HL-60 (cell line): ENCODE data around the gene SCMH1.

ENCODE experiments used
- DNase-seq, 2 experiments: peaks; one replicate each; pipeline ENCODE4 v3.0.0-alpha.2; 2010 to 2020; ENCODE audit warnings: low read depth in 1 of 2, low spot score in 1 of 2
- H3K27ac ChIP-seq: fragments of 250-450 bp; sonication (Bioruptor Pico); replicated peaks from 2 replicates; pipeline ENCODE4 v1.5.1; 2020; ENCODE audit warnings: mild to moderate bottlenecking, moderate library complexity
- H3K27me3 ChIP-seq: fragments of 250-450 bp; sonication (Bioruptor Pico); 2 replicates; pipeline ENCODE4 v1.5.1; 2021; ENCODE audit warnings: mild to moderate bottlenecking, moderate library complexity; ENCODE audit not compliant: insufficient read depth, poor library complexity, severe bottlenecking
- H3K4me3 ChIP-seq: replicated peaks from 2 replicates; pipeline ENCODE4 v1.5.1; 2011; ENCODE audit warnings: mild to moderate bottlenecking, control low read depth, low read length; ENCODE audit not compliant: insufficient read depth
- CTCF ChIP-seq: IDR thresholded peaks from one replicate; pipeline ENCODE4 v1.5.1; 2011; ENCODE audit warnings: low read length, control low read depth, inconsistent platforms; ENCODE audit not compliant: insufficient read depth
- GABPA ChIP-seq: IDR thresholded peaks from 2 replicates; pipeline ENCODE4 v1.6.1; 2012; ENCODE audit warnings: low read depth
- POLR2AphosphoS5 ChIP-seq: IDR thresholded peaks from 2 replicates; pipeline ENCODE4 v1.6.1; 2012; ENCODE audit warnings: low read depth
- REST ChIP-seq: IDR thresholded peaks from 2 replicates; pipeline ENCODE4 v1.6.1; 2012; ENCODE audit warnings: low read depth; ENCODE audit not compliant: insufficient replicate concordance
- SPI1 ChIP-seq: IDR thresholded peaks from 2 replicates; pipeline ENCODE4 v1.6.1; 2012; ENCODE audit warnings: low read depth, mild to moderate bottlenecking, borderline replicate concordance

Gene SCMH1

GRCh38 chr1:40998668-40999067 lies 243.4 kb downstream of the SCMH1 start:
- Histone ChIP-seq H3K4me3 (no peak overlapping the region), H3K27ac (no peak overlapping the region), H3K27me3 (no peaks in the 10 kb centered on the region)
- no peak for TF ChIP-seq GABPA
- no peak for TF ChIP-seq CTCF
- no peak for TF ChIP-seq POLR2AphosphoS5
- no peak for TF ChIP-seq REST
- DNase-seq: no peak

GRCh38 chr1:40997096-40997495 lies 245.0 kb downstream of the SCMH1 start:
- Histone ChIP-seq H3K4me3 (no peak overlapping the region), H3K27ac (no peak overlapping the region)
- TF ChIP-seq POLR2AphosphoS5: no peak
- no peak for TF ChIP-seq REST
- TF ChIP-seq SPI1: no peak
- no peak for TF ChIP-seq CTCF
- TF ChIP-seq GABPA: no peak

GRCh38 chr1:40989066-40989465 lies 253.0 kb downstream of the SCMH1 start:
- no peak for DNase-seq
- H3K4me3 ChIP-seq: no peak overlapping the region

More at GRCh38 chr1:40997096-40997495, 245.0 kb downstream of the SCMH1 start:
- no peak for DNase-seq
- H3K27me3 ChIP-seq: no peaks in the 10 kb centered on the region

More at GRCh38 chr1:40989066-40989465, 253.0 kb downstream of the SCMH1 start:
- Histone ChIP-seq H3K27ac (no peak overlapping the region), H3K27me3 (no peaks in the 10 kb centered on the region)
- TF ChIP-seq SPI1 (no peak), REST (no peak), POLR2AphosphoS5 (no peak), CTCF (no peak), GABPA (no peak)
